ENCODE data around the gene KRT86.
A peak's percentile ranks its signal among the peaks of the same experiment; 100 is the strongest.
"Not testable (repeated sequence)": the region's sequence is repeated elsewhere in the genome, so short reads cannot be mapped to it uniquely, and the experiment has no call there.

KRT86 gene

GRCh38 chr12:52268212-52268611, 6.2 kb upstream of the KRT86 start:
- DNase-seq (ENCODE audit: low spot score), result no peak

- no peak for DNase-seq (ENCODE audit: low spot score)
These were observed 3.8 kb upstream of the KRT86 start for GRCh38 chr12:52270541-52271070.

DNA sequence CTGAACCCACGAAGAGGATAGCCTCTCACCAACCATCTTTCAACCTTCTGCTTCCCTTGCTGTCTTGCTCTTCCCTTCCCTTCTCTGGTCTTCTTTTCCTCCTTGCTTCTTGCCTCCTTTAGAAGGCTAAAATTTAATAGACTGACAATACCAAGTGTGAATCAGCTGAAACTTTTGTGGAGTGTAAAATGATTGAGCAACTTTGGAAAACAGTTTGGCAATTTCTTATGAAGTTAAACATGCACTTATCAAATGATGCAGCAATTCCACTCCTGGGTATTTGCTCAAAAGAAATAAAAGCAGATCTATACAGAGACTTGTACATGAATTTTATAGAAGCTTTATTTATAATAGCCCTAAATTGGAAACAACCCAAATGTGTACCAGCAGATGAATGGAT, 3.3 kb upstream of the KRT86 start:
- DNase-seq (ENCODE audit: low spot score), result no peak

- DNase-seq (ENCODE audit: low spot score), result no peak
These were observed 1.2 kb downstream of the KRT86 start for GRCh38 chr12:52275686-52276085.

GRCh38 chr12:52277486-52278245, 3.2 kb downstream of the KRT86 start:
- no peak for DNase-seq (ENCODE audit: low spot score)

GRCh38 chr12:52278575-52279421, 4.4 kb downstream of the KRT86 start:
- DNase-seq (ENCODE audit: low spot score), result peak; percentile 67

DNA sequence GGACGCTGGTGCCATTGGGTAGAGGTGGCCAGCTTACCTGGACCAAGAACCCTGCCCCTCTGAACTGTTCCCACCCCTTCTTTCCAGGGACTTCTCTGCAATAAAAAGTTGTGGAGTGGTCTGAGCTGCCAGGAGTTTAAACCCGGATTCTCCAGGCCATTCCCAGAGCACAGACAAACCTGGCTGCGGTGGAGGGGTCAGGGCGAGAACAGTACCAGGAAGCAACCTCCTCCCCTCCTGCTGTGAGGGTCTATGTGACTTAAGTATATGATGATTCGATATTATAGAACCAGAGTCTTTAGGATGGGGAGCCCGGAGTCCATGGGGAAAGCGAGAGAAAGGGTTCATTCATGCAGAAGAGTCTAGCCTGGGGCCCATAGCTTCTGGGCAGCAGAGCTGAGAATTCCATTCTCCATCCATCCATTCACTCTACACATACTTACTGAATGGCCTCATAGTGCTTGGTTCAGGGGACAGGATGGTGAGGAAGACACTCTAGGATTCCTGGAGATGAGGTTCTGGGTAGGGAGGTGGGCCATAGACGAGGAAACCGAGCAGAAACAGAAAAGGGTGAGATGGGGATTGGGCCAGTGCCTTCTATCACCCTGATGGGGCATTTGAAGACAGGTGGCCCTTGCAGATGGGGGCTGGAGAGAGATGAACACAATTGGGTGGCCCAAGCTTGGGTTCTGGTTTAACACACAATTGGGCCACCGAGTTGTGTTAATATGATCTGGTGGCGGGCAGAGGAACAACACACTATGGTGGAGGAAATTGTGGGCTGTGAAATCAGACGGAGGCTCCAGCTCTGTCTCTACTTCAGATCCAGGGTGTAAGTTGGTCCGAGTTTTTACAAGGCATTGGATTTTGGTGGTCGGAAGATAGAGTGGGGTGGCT, 5.2 kb downstream of the KRT86 start:
- DNase-seq (ENCODE audit: low spot score), result no peak

GRCh38 chr12:52280319-52280795, 5.9 kb downstream of the KRT86 start:
- DNase-seq (ENCODE audit: low spot score), result no peak

DNA sequence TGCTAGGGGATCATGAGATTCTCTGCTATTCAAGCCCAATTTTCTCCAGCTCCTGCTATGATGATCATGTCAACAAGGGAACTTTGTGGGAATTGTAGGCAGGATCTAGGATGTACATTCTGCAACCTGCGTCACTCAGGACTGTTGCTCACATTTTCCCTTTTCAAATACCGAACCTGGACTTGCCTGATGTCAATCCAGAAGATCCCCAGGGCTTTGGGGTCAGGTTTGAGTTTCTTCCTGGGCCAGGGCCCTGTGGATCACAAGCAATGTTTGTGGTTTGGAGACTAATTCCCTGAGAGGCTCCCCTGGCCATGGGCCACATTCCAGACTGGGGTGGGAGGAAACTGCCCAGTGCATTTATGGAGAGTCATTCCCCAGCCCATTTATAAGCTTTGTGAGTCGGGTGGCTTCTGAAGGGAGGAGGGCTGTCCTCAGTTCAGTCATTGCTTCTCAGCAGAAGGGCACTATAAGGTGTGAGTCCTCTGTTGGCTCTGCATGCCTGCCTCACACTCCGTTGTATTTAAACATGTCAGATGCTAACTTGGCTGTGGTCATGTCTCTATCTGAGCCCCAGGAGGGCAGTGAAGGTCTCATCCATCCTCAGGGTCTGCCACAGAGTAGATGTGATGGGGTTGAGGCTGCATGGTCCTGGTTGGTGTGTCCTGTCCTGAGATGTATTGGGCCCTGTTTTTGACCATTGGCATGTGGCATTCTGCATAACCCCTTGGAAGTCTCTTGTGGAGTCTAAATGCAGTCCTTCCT, 6.5 kb downstream of the KRT86 start:
- no peak for DNase-seq (ENCODE audit: low spot score)

- DNase-seq (ENCODE audit: low spot score), result no peak
These were observed 10.2 kb downstream of the KRT86 start for GRCh38 chr12:52284562-52285171.

DNA sequence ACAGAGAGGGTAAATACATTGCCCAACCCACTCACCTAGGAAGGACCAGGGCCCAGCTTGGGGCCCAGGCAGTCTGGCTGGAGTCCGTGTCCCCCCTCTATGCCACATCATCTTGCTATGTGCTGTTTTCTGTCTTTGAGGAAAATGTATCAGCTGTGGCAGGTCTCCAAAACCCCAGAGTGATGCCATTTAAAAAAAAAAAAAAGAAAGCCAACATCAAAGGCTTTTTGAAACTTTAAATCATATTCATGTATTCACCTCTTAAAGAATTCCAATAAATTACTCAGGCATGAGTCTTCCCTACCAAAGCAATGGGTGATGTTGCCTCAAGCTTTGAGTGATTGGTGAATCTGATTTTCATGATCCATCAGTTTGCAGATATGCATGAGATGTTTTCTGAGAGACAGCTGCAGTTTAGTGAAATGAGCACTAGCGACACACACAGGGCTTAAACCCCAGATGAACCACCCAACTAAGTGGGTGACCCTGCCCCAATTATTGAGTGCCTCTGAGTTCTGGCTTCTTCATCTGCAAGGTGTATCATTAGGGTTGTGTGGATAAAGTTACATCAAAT, 10.8 kb downstream of the KRT86 start:
- DNase-seq (ENCODE audit: low spot score), result no peak

DNA sequence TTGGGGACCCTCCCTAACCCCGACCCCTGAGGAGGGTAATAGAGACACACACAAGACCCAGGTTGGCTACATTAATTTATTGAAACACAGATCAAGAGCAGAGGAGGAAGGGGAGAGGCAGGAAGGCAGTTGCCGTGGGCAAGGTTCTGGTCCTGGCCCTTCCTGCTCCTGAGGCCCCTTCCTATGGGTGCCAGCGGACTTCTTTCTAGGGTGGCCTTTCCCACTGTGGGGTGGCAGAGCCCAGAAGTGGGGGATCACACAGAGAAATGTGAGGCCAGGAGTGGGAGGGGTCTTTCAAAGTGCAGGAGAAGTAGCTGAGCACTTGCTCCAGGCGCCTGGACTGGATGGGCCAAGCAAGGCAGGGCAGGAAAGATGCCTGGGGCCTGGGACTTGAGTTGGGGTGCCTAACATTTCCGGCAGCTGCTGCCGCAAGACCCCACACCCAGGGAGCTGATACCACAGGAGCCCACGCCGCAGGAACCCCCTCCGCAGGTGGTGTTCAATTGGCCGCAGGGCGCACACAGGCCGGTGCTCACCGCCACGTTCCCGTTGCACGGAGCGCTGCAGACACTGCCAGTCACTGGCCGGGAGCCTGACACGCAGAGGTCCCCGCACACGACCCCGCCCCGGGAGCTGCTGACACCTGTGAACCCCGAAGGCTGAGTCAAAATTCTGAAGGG, 11.5 kb downstream of the KRT86 start:
- no peak for DNase-seq (ENCODE audit: low spot score)

GRCh38 chr12:52286857-52287785, 12.7 kb downstream of the KRT86 start:
- DNase-seq (ENCODE audit: low spot score), result not testable (repeated sequence)

DNA sequence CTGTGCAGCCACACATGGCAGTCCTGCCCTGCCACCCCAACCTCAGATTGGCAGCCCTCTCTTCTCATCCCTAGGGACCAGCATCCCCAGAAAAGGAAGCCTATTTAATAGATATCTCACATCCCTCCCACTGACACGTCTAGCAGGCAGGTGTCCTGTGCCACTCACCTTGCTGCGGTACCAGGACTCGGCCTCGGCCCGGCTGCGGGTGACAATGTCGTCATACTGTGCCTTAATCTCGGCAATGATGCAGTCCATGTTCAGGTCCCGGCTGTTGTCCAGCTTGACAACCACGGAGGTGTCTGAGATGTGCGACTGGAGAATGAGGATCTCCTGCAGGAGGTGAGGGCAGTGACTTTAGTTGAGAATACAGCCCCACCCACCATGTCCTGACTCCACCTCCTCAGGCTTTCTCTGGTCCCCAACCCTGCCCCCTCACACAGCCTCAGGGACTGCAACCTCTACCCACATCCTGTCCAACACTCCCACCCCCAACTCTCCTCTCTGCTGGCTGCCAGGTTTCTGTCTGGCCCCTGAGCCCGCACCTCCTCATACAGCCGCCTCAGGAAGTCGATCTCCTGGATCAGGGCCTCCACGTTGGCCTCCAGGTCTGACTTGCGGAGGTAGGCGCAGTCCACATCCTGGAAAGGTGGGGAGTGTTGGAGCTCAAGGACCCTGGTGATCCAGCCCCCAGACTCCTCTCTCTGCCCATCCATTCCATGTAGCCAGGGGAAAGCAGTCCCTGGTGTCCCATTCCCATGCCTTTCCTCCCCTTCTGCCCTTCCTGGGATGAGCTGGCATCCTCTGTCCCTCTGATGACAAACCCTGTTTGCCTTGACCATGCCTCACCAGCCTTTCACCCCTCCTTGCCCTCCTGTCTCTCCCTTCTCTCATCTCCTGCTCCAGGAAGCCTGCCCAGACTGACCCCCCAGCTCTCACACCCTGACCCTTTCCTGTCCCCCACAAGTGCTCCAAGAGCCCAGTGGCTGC, 13.7 kb downstream of the KRT86 start:
- DNase-seq (ENCODE audit: low spot score), result not testable (repeated sequence)

GRCh38 chr12:52290483-52291134, 16.2 kb downstream of the KRT86 start:
- not testable (repeated sequence) for DNase-seq (ENCODE audit: low spot score)

DNA sequence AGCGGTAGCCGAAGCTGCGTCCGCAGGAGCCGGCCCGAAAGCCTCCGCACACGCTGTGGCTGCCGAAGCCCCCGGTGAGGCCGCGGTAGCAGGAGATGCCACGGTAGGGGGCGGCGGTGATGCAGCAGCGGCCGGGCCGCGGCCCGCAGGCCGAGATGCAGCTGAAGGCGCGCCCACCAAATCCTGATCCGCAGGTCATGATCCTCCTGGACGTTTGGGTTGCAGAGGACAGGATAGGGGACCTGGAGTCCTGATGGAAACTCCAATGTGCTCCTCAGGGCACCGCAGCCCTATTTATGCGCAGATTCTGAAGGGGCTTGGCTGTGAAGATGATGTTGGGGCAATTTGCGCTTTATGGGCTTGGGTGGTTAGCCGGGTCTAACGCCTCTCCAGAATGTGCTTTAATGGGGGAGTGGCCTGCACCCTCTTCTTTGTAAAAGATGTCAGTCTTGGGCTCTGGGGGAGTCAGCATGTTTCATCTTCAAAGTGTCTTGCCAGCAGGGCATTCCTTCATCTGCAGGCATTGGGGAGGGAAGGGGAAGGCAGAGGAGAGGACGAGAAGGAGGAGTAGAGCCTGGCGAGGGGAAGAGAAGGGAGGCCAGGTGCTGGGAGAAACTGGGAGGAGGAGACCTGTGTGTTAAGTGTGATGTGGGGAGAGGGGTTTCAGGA, 17.0 kb downstream of the KRT86 start, which contains the start of gene KRT81:
Gene KRT81 (minus strand): TSS at position 268 of the 669 bp plus-strand sequence. CDS start 69 bp downstream, at position 199.
- no peak for DNase-seq (ENCODE audit: low spot score)

All from CD4-positive, alpha-beta T cell treated with Interleukin-2 at 100 ng/mL for 4 hours (primary cell).